BLaER1 treated with 17β-estradiol and CSF1 and Interleukin-3, amounts not matched to agents 10 nM and 100 nM (cell line): ENCODE data around the gene ITSN1.

Experiments
- H3K27ac ChIP-seq, 11 experiments: shearing (Covaris generic); formaldehyde crosslinking; 2 replicates each; pipeline ENCODE4 v1.8.1; 2022
- H3K27me3 ChIP-seq, 11 experiments: shearing (Covaris generic); formaldehyde crosslinking; 2 replicates each; pipeline ENCODE4 v1.8.1; 2022
- H3K36me3 ChIP-seq, 11 experiments: shearing (Covaris generic); formaldehyde crosslinking; 2 replicates each; pipeline ENCODE4 v1.8.1; 2022
- H3K4me1 ChIP-seq, 10 experiments: shearing (Covaris generic); formaldehyde crosslinking; 2 replicates each; pipeline ENCODE4 v1.8.1; 2022
- H3K4me2 ChIP-seq, 11 experiments: shearing (Covaris generic); formaldehyde crosslinking; 2 replicates each; pipeline ENCODE4 v1.8.1; 2022
- H3K4me3 ChIP-seq, 10 experiments: shearing (Covaris generic); formaldehyde crosslinking; 2 replicates each; pipeline ENCODE4 v1.8.1; 2022
- H3K9ac ChIP-seq, 11 experiments: shearing (Covaris generic); formaldehyde crosslinking; 2 replicates each; pipeline ENCODE4 v1.8.1; 2022
- H3K9me3 ChIP-seq, 11 experiments: shearing (Covaris generic); formaldehyde crosslinking; replicated peaks in 1 of 11; 2 replicates each; pipeline ENCODE4 v1.8.1; 2022
- H4K20me1 ChIP-seq, 11 experiments: shearing (Covaris generic); formaldehyde crosslinking; 2 replicates each; pipeline ENCODE4 v1.8.1; 2022
- Cebpa-rat ChIP-seq, 11 experiments: shearing (Covaris generic); IDR thresholded peaks; 2 replicates each; pipeline ENCODE4 v1.8.1; 2022

ITSN1 gene

DNA sequence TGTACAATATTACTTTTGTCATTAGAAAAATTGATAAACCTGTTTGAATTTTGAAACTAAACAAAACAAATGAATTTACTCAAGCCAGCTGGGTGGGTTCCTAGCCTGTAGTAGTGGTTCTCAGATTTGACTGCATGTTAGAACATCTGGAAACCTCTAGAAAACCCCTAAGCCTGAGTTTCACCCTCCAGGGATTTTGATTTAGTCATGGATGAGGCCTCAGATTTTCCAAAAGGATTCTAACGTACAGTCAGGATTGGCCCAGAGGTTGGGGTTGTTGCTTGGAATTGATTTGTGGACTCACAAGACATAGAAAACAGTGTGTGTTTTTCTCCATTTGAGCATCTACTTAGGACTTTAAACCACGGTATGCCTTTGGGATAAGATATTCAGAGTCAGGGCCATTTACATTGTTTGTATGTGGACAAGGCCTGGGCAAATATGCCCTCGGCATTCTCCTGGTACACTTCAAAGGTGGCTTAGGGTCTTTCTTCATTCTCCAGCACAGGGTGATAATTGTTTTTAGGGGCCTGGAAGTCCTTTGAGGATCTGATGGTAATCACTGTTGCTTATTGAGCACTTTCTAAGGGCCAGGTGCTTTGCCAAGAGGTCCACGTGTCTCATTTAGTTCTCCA is 230.7 kb downstream of the ITSN1 start:
- Histone ChIP-seq H3K4me3 (no peak overlapping the region), H3K9ac (no peak overlapping the region), H4K20me1 (no peaks in the 10 kb centered on the region), H3K36me3 (no peaks in the 10 kb centered on the region), H3K4me2 (no peak overlapping the region), H3K9me3 (0 out of 22 replicates have a peak, but pooled peaks cover 0 to 5% (median 0%) of the 10 kb centered on the region in 11 experiments), H3K27ac (no peak overlapping the region), H3K27me3 (no peaks in the 10 kb centered on the region), H3K4me1 (peaks cover 0 to 18% (median 0%) of the 10 kb centered on the region in 10 experiments; a peak in 4 of 20 replicates)
- no peak for TF ChIP-seq Cebpa-rat (IDR thresholded peaks at IDR 0.05)

DNA sequence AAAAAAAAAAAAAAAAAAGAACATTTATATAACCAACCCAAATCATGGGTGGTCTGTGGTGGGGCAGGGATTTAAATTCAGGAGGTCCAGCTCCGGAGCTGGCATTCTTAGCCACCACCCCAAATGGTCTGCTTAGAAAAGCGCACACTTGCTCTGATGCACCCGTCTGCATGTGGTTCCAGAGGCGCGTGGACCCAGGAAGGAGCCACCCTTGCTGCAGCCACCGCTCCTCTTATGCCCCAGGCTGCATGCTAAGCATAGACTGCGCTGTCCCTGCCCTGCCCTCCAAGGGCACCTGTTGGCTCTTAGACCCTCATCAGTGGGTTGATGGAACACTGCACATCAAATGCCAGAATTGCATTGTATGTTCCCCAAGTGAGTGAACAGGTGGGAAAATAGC is 231.9 kb downstream of the ITSN1 start:
- H4K20me1 ChIP-seq, result no peaks in the 10 kb centered on the region
- no peak overlapping the region for H3K4me2 ChIP-seq
- H3K27ac ChIP-seq, result no peak overlapping the region
- H3K9me3 ChIP-seq, result no peaks in the 10 kb centered on the region
- no peaks in the 10 kb centered on the region for H3K36me3 ChIP-seq
- H3K4me3 ChIP-seq, result no peak overlapping the region
- H3K9ac ChIP-seq, result no peak overlapping the region
- no peak for TF ChIP-seq Cebpa-rat (IDR thresholded peaks at IDR 0.05)
- peaks cover 0 to 15% (median 0%) of the 10 kb centered on the region in 10 experiments; a peak in 4 of 20 replicates for H3K4me1 ChIP-seq
- no peaks in the 10 kb centered on the region for H3K27me3 ChIP-seq

DNA sequence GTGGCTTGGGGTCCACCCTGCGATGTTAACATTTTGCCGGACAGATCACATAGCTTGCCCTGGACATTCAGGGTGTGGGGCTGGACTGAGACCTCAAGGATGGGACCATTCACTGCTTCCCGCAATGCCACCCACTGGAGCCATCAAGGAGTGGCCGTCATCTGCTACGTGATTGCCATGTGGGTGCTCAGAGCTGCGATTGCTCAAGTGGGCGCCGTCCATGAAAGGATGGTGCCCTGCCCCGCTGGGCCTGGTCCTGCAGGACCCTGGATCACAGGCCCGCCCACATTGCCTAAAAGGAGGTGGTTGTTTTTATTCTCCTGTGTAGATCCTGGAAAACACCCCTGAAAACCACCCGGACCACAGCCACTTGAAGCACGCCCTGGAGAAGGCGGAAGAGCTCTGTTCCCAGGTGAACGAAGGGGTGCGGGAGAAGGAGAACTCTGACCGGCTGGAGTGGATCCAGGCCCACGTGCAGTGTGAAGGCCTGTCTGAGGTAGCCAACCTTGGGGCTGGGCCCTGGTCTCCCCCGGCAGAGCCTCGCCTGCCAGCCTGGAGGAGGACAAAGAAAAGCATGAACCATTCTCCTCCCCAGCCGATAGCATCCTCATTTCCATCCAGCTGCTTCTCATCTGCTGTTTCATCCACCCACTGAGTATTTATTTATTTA is 232.9 kb downstream of the ITSN1 start:
- H3K27me3 ChIP-seq, result no peaks in the 10 kb centered on the region
- no peak overlapping the region for H3K9ac ChIP-seq
- peaks cover 0 to 5% (median 0%) of the 10 kb centered on the region in 10 experiments; a peak in 4 of 20 replicates for H3K4me1 ChIP-seq
- no peaks in the 10 kb centered on the region for H4K20me1 ChIP-seq
- no peaks in the 10 kb centered on the region for H3K9me3 ChIP-seq
- no peak overlapping the region for H3K4me2 ChIP-seq
- no peaks in the 10 kb centered on the region for H3K36me3 ChIP-seq
- H3K4me3 ChIP-seq, result no peak overlapping the region
- H3K27ac ChIP-seq, result no peak overlapping the region
- TF ChIP-seq Cebpa-rat (IDR thresholded peaks at IDR 0.05), result no peak

DNA sequence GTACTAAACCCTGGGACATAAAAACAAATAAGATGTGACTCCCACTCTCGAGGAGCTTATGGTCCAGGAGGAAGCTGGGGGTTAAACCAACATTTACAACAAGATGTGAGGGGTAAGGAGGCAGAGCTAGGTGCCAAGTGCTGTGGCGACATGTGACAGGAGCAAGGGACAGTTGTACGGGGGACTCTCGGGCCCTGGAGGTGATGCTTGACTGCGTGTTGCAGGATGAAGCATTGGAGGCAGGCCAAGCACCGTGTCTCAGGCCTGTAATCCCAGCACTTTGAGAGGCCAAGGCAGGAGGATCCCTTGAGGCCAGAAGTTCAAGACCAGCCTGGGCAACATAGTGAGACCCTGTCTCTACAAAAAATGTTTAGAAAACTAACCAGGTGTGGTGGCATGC is 236.5 kb downstream of the ITSN1 start:
- H3K9ac ChIP-seq, result no peak overlapping the region
- no peak overlapping the region for H3K27ac ChIP-seq
- no peak overlapping the region for H3K4me3 ChIP-seq
- H3K9me3 ChIP-seq, result no peaks in the 10 kb centered on the region
- no peak for TF ChIP-seq Cebpa-rat (IDR thresholded peaks at IDR 0.05)
- H3K4me1 ChIP-seq, result peaks cover 0 to 4% (median 0%) of the 10 kb centered on the region in 10 experiments; a peak in 1 of 20 replicates
- no peaks in the 10 kb centered on the region for H3K27me3 ChIP-seq
- H4K20me1 ChIP-seq, result no peaks in the 10 kb centered on the region
- H3K4me2 ChIP-seq, result no peak overlapping the region
- no peaks in the 10 kb centered on the region for H3K36me3 ChIP-seq

DNA sequence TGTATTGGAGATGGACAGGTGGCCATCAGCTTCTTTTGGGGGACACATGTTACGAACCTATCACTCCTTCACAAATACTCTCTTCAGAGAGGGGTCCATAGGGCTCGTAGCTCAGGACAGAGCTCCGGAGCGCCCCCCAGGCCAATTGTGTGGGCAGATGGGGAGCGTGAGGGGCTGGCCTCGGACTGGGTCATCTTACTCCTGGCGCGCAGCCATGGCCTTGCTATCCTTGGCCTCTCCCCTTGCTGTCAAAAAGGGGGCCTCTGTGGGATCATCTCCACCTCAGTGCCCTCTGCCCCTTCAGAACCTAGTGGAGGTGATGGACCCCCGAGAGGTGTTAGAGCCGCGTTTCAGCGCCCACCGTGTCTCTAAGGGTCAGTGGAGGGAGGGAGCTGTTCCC is 238.3 kb downstream of the ITSN1 start:
- no peak overlapping the region for H3K9ac ChIP-seq

DNA sequence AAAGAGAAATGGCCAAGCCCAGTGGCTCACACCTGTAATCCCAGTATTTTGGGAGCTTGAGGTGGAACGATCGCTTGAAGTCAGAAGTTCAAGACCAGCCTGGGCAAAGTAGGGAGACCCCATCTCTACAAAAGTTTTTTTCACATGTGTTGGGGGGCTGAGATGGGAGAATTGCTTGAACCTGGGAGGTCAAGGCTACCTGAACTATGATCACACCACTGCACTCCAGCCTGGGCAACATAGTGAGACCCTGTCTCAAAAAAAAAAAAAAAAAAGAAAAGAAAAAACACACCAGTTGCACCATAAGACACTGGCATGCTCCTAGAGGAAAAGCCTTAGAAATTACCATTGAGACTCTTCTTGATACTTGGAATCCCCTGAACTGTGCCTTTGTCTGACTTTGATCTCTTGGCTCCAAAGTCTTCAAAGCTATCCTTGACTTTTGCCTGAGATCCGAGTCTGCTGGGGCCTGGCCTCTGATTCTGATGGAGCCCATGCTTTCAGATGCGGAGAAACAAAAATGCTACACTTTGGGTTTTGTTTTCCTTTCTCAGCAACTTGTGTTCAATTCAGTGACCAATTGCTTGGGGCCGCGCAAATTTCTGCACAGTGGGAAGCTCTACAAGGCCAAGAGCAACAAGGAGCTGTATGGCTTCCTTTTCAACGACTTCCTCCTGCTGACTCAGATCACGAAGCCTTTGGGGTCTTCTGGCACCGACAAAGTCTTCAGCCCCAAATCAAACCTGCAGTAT is 239.6 kb downstream of the ITSN1 start:
- H3K4me2 ChIP-seq, result no peak overlapping the region
- TF ChIP-seq Cebpa-rat (IDR thresholded peaks at IDR 0.05), result no peak
- H3K9ac ChIP-seq, result no peak overlapping the region
- H3K9me3 ChIP-seq, result no peaks in the 10 kb centered on the region
- H4K20me1 ChIP-seq, result no peaks in the 10 kb centered on the region
- H3K27me3 ChIP-seq, result no peaks in the 10 kb centered on the region
- no peak overlapping the region for H3K4me3 ChIP-seq
- H3K4me1 ChIP-seq, result peaks cover 0 to 4% (median 0%) of the 10 kb centered on the region in 10 experiments; a peak in 1 of 20 replicates
- no peaks in the 10 kb centered on the region for H3K36me3 ChIP-seq
- H3K27ac ChIP-seq, result no peak overlapping the region

More for the DNA sequence above, 238.3 kb downstream of the ITSN1 start:
- Histone ChIP-seq H3K27me3 (no peaks in the 10 kb centered on the region), H3K4me1 (peaks cover 0 to 4% (median 0%) of the 10 kb centered on the region in 10 experiments; a peak in 1 of 20 replicates), H3K4me2 (no peak overlapping the region), H3K27ac (no peak overlapping the region), H4K20me1 (no peaks in the 10 kb centered on the region), H3K4me3 (no peak overlapping the region), H3K9me3 (no peaks in the 10 kb centered on the region), H3K36me3 (no peaks in the 10 kb centered on the region)
- TF ChIP-seq Cebpa-rat (IDR thresholded peaks at IDR 0.05), result no peak

DNA sequence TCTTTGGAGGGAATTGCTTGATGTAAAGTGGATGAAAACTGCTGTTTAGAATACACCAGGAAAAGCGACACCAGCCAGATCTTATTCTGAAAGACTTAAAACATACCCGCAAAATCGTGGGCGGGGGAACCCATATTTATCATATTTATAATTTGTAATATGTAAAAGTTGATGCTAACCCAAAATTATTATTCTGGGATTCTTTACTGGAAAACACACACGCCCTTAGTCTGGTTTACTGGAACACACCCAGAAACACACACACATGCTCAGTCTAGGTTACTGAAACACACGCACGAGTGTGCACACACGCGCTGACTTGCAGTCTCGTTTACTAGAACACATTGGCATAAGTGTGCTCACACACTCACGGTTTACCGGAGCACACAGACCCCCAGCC is 240.8 kb downstream of the ITSN1 start:
- Histone ChIP-seq H3K36me3 (no peaks in the 10 kb centered on the region), H3K27me3 (no peaks in the 10 kb centered on the region), H3K4me3 (no peak overlapping the region), H3K9ac (no peak overlapping the region), H3K4me2 (no peak overlapping the region), H3K9me3 (no peaks in the 10 kb centered on the region), H3K4me1 (peaks cover 0 to 4% (median 0%) of the 10 kb centered on the region in 10 experiments; a peak in 1 of 20 replicates), H4K20me1 (no peaks in the 10 kb centered on the region), H3K27ac (no peak overlapping the region)
- TF ChIP-seq Cebpa-rat (IDR thresholded peaks at IDR 0.05), result no peak

DNA sequence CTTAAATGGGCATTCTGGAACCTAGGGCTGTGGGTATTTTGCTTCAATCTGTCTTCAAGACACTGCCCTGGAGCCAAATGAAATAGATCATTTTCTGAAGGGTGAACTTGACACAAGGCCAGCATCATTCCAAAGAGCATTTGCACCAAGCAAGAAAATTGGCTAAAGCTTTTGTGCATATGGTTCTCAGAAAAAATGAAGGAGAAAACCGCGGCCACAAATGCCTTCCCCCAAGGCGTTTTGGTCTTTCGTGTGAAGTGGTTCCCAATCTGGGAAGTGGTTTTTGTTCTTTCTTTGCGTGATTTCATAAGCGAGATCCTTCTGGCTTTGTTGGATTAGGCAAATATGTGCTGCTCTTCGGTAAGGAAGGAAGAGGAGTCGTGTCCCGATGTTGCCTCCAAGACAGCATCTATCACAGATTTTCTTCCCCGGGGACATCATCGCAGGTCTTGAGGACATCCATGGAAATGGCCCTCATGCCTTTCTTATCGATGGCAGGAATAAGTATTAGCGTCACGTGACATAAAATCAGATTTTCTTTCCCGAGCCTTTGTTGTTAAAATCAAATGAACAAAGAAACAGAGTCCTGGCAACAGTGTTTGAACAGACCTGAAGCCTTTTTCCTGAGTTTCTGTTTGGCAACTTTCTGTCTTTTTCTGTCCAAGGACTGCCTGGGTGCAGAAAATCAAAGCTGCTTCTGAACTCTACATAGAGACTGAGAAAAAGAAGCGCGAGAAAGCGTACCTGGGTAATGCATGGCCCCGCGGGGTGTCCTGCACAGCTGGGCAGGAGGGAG is 242.3 kb downstream of the ITSN1 start:
- no peaks in the 10 kb centered on the region for H3K27me3 ChIP-seq
- H3K27ac ChIP-seq, result no peak overlapping the region
- H3K4me2 ChIP-seq, result peak overlapping the region in 1 of 11 experiments; percentile 9; a peak in 1 of 22 replicates
- H3K9ac ChIP-seq, result no peak overlapping the region
- H3K9me3 ChIP-seq, result no peaks in the 10 kb centered on the region
- H3K36me3 ChIP-seq, result no peaks in the 10 kb centered on the region
- peaks cover 0 to 4% (median 0%) of the 10 kb centered on the region in 10 experiments; a peak in 1 of 20 replicates for H3K4me1 ChIP-seq
- no peaks in the 10 kb centered on the region for H4K20me1 ChIP-seq
- no peak overlapping the region for H3K4me3 ChIP-seq
- no peak for TF ChIP-seq Cebpa-rat (IDR thresholded peaks at IDR 0.05)

DNA sequence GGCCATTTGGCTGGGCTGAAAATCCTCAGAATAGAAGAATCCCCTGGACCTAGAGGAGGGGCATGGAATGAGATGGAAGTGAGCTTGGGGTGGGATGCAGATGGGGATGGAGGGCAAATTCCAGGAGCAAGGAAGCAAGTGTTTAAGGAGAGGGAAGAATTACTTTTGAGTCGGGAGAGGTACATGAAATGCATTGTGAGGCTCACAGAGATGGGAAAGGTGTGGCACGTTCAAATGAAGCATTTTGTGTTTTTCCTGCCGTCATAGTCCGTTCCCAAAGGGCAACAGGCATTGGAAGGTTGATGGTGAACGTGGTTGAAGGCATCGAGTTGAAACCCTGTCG is 242.8 kb downstream of the ITSN1 start:
- H3K4me3 ChIP-seq, result no peak overlapping the region
- no peak overlapping the region for H3K27ac ChIP-seq
- no peak for TF ChIP-seq Cebpa-rat (IDR thresholded peaks at IDR 0.05)
- H3K9ac ChIP-seq, result no peak overlapping the region
- no peaks in the 10 kb centered on the region for H4K20me1 ChIP-seq
- H3K4me2 ChIP-seq, result no peak overlapping the region
- H3K9me3 ChIP-seq, result no peaks in the 10 kb centered on the region
- no peaks in the 10 kb centered on the region for H3K27me3 ChIP-seq
- peaks cover 0 to 4% (median 0%) of the 10 kb centered on the region in 10 experiments; a peak in 1 of 20 replicates for H3K4me1 ChIP-seq
- H3K36me3 ChIP-seq, result no peaks in the 10 kb centered on the region
